Measurements from ENCODE around the gene APOL1. TPM values are rescaled to one million over a fixed set of nuclear protein-coding genes. Genes with fewer than 3 reads are reported as not detected.

APOL1 gene
- total RNA-seq, 1 donor from 2014 or later = 92.8 TPM

GRCh38 chr22:36222887-36223450 lies 30.0 kb upstream of the APOL1 start:
- Histone ChIP-seq H3K27me3 (no peaks in the 10 kb centered on the region), H3K4me3 (no peak overlapping the region), H3K27ac (no peak overlapping the region), H3K9me3 (no peaks in the 10 kb centered on the region), H3K4me1 (peaks cover 5% of the 10 kb centered on the region), H3K36me3 (peaks cover 8% of the 10 kb centered on the region)
- DNase-seq = no peak
- ATAC-seq = no peak
- no peak for TF ChIP-seq CTCF (IDR thresholded peaks at IDR 0.05)
- intact Hi-C loops (cut with DNase I) = no loop called here

GRCh38 chr22:36223504-36223903 lies 29.4 kb upstream of the APOL1 start:
- peaks cover 5% of the 10 kb centered on the region for H3K4me1 ChIP-seq
- TF ChIP-seq CTCF (IDR thresholded peaks at IDR 0.05) = no peak
- DNase-seq (no peak), ATAC-seq (no peak)
- H3K36me3 ChIP-seq = peaks cover 13% of the 10 kb centered on the region
- no peak overlapping the region for H3K27ac ChIP-seq
- intact Hi-C loops (cut with DNase I) = no loop called here
- H3K9me3 ChIP-seq = no peaks in the 10 kb centered on the region
- H3K4me3 ChIP-seq = no peak overlapping the region
- no peaks in the 10 kb centered on the region for H3K27me3 ChIP-seq

- Histone ChIP-seq H3K36me3 (peaks cover 21% of the 10 kb centered on the region), H3K27me3 (no peaks in the 10 kb centered on the region), H3K4me3 (no peak overlapping the region), H3K27ac (no peak overlapping the region), H3K4me1 (peaks cover 5% of the 10 kb centered on the region), H3K9me3 (no peaks in the 10 kb centered on the region)
- intact Hi-C loops (cut with DNase I) = no loop called here
- TF ChIP-seq CTCF (IDR thresholded peaks at IDR 0.05) = no peak
- ATAC-seq = no peak
- no peak for DNase-seq
Observed at GRCh38 chr22:36224245-36224644, 28.7 kb upstream of the APOL1 start.

GRCh38 chr22:36225333-36225922 lies 27.5 kb upstream of the APOL1 start:
- intact Hi-C loops (cut with DNase I) = no loop called here
- Histone ChIP-seq H3K4me1 (peaks cover 5% of the 10 kb centered on the region), H3K4me3 (no peak overlapping the region), H3K36me3 (peaks cover 33% of the 10 kb centered on the region), H3K27me3 (no peaks in the 10 kb centered on the region), H3K27ac (no peak overlapping the region), H3K9me3 (no peaks in the 10 kb centered on the region)
- ATAC-seq (no peak), DNase-seq (no peak)
- no peak for TF ChIP-seq CTCF (IDR thresholded peaks at IDR 0.05)

GRCh38 chr22:36226189-36226588 lies 26.7 kb upstream of the APOL1 start:
- Histone ChIP-seq H3K4me3 (no peak overlapping the region), H3K4me1 (peaks cover 5% of the 10 kb centered on the region), H3K27me3 (no peaks in the 10 kb centered on the region), H3K27ac (no peak overlapping the region), H3K36me3 (peaks cover 40% of the 10 kb centered on the region), H3K9me3 (no peaks in the 10 kb centered on the region)
- intact Hi-C loops (cut with DNase I) = no loop called here
- TF ChIP-seq CTCF (IDR thresholded peaks at IDR 0.05) = no peak
- DNase-seq (no peak), ATAC-seq (no peak)

Measured in upper lobe of right lung (tissue), 1 donor.